Measurements from ENCODE around the gene CDC37. TPM values are rescaled to one million over a fixed set of nuclear protein-coding genes. Genes with fewer than 3 reads are reported as not detected.

Gene CDC37
- total RNA-seq, 1 donor from 2014 or later, result 137 TPM

- Mint-ChIP-seq H3K27me3 (ENCODE audit: low read depth) (no peaks in the 10 kb centered on the region), H3K4me3 (ENCODE audit: unreplicated experiment) (no peak overlapping the region), H3K27ac (ENCODE audit: unreplicated experiment) (no peak overlapping the region), H3K36me3 (ENCODE audit: low read depth) (peaks cover 31% of the 10 kb centered on the region), H3K4me1 (ENCODE audit: low read depth) (no peaks in the 10 kb centered on the region), H3K9me3 (ENCODE audit: low read depth) (no peaks in the 10 kb centered on the region)
- no peak for TF ChIP-seq CTCF (IDR thresholded peaks at IDR 0.05)
- no peak for DNase-seq (ENCODE audit: low spot score)
Observed at GRCh38 chr19:10363789-10364281, 39.5 kb downstream of the CDC37 start.

GRCh38 chr19:10362259-10362658 is 41.1 kb downstream of the CDC37 start:
- no peak for TF ChIP-seq CTCF (IDR thresholded peaks at IDR 0.05)
- DNase-seq (ENCODE audit: low spot score), result no peak
- no peak overlapping the region for H3K4me3 Mint-ChIP-seq (ENCODE audit: unreplicated experiment)
- no peaks in the 10 kb centered on the region for H3K9me3 Mint-ChIP-seq (ENCODE audit: low read depth)
- no peaks in the 10 kb centered on the region for H3K27me3 Mint-ChIP-seq (ENCODE audit: low read depth)
- H3K4me1 Mint-ChIP-seq (ENCODE audit: low read depth), result no peaks in the 10 kb centered on the region
- H3K36me3 Mint-ChIP-seq (ENCODE audit: low read depth), result peaks cover 24% of the 10 kb centered on the region
- no peak overlapping the region for H3K27ac Mint-ChIP-seq (ENCODE audit: unreplicated experiment)

GRCh38 chr19:10361569-10362011 is 41.8 kb downstream of the CDC37 start:
- H3K27ac Mint-ChIP-seq (ENCODE audit: unreplicated experiment), result no peak overlapping the region

GRCh38 chr19:10356431-10356830 is 46.9 kb downstream of the CDC37 start:
- Mint-ChIP-seq H3K27me3 (ENCODE audit: low read depth) (no peaks in the 10 kb centered on the region), H3K9me3 (ENCODE audit: low read depth) (no peaks in the 10 kb centered on the region), H3K4me3 (ENCODE audit: unreplicated experiment) (no peak overlapping the region), H3K4me1 (ENCODE audit: low read depth) (no peaks in the 10 kb centered on the region), H3K27ac (ENCODE audit: unreplicated experiment) (no peak overlapping the region), H3K36me3 (ENCODE audit: low read depth) (peaks cover 26% of the 10 kb centered on the region)
- DNase-seq (ENCODE audit: low spot score), result peak; percentile 91
- TF ChIP-seq CTCF (IDR thresholded peaks at IDR 0.05), result no peak

More at GRCh38 chr19:10361569-10362011, 41.8 kb downstream of the CDC37 start:
- H3K36me3 Mint-ChIP-seq (ENCODE audit: low read depth), result peaks cover 21% of the 10 kb centered on the region
- no peaks in the 10 kb centered on the region for H3K9me3 Mint-ChIP-seq (ENCODE audit: low read depth)
- no peak for TF ChIP-seq CTCF (IDR thresholded peaks at IDR 0.05)
- DNase-seq (ENCODE audit: low spot score), result peak; percentile 84
- H3K27me3 Mint-ChIP-seq (ENCODE audit: low read depth), result no peaks in the 10 kb centered on the region
- H3K4me3 Mint-ChIP-seq (ENCODE audit: unreplicated experiment), result no peak overlapping the region
- H3K4me1 Mint-ChIP-seq (ENCODE audit: low read depth), result no peaks in the 10 kb centered on the region

GRCh38 chr19:10353793-10354391 is 49.5 kb downstream of the CDC37 start:
- Mint-ChIP-seq H3K36me3 (ENCODE audit: low read depth) (peaks cover 22% of the 10 kb centered on the region), H3K27ac (ENCODE audit: unreplicated experiment) (no peak overlapping the region), H3K27me3 (ENCODE audit: low read depth) (no peaks in the 10 kb centered on the region), H3K4me3 (ENCODE audit: unreplicated experiment) (no peak overlapping the region), H3K4me1 (ENCODE audit: low read depth) (no peaks in the 10 kb centered on the region), H3K9me3 (ENCODE audit: low read depth) (no peaks in the 10 kb centered on the region)
- TF ChIP-seq CTCF (IDR thresholded peaks at IDR 0.05), result no peak
- DNase-seq (ENCODE audit: low spot score), result no peak

Data from chondrocyte (in vitro differentiated cells).